T-helper 2 cell (primary cell): ENCODE measurements around the gene AIM2.
"Not testable (repeated sequence)": the region's sequence is repeated elsewhere in the genome, so short reads cannot be mapped to it uniquely, and the experiment has no call there.

Experiments used
- DNase-seq, 5 experiments: peaks; one replicate each; pipeline versions ENCODE4 v3.0.0 to v3.0.0-alpha.2; 2012 to 2022

AIM2 gene

DNA sequence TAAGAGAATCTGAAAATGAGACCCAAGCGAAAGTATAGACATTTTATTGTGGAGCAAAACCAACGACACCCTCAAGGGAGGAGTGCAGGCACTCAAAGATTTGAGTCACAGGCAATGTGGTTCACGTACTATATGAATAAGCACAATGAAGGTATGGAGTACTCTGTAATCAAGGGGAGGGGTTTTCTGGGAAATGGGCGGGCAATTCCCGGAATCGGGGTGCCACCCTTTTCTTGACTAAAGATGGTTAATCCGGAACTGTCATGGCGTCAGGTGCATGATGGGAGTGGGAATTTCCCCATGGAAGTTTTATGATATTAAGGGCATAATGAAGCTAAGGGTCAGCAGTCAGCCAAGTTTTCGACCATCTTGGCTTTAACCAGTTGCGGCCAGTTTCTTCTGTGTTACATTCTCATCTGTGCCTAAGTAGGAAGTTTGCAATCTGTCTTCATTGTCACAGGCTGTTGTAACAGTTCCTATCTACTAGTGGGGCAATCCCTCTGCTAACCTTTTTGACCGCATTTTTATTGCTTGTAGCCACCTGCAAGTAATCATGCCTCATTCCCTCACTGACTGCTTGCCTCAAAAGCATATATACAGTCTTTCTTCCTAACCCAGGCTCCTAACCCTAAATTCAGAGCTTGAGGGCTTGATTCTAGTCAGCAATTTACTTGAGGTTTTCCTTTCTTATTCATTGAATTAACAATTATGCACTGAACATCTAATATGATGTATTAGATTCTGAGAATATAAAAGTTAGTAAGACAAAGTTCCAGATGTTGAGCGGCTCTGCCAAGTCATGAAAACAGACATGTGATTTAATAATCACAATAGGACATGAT is 775 bp upstream of the AIM2 start:
- peak in 4 of 5 experiments; percentile 51 to 98 (median 87) for DNase-seq

GRCh38 chr1:159071970-159072582 is 4.5 kb downstream of the AIM2 start:
- peak in 2 of 5 experiments; percentile 15 to 61 for DNase-seq

DNA sequence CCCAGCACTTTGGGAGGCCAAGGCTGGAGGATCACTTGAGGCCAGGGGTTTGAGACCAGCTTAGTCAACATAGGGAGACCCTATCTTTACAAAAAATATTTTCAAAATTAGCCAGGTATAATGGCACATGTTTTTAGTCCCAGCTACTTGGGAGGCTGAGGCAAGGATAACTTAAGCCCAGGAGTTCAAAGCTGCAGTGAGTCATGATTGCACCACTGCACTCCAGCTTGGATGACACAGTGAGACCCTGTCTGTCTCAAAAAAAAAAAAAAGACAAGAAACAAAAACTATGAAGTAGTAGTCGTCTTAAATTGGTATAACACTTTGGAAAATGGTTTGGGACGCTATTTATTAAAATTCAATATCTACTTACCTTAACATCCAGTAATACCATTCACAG is 7.7 kb downstream of the AIM2 start:
- DNase-seq = no peak

- peak in 1 of 5 experiments; percentile 77 for DNase-seq
Measured at GRCh38 chr1:159067699-159068621, 8.6 kb downstream of the AIM2 start.

DNA sequence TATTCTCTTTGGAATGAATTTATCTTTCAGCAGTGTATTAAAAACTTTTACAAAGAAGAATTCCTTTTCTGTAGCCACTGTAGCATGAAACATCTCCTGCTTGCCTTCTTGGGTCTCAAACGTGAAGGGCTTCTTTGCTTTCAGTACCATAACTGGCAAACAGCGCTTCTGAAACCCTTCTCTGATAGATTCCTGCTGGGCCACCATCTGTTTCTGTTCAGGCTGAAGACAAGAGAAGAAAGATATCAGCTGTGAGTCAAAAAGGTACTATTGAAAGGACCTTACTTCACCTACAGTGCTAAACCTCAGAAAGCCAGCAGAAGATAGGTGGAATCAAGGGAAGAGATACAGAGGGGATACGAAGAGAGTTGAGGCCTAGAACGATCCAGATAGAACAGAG is 10.5 kb downstream of the AIM2 start:
- no peak for DNase-seq

- no peak for DNase-seq
Measured at GRCh38 chr1:159065106-159065505, 11.5 kb downstream of the AIM2 start.

DNA sequence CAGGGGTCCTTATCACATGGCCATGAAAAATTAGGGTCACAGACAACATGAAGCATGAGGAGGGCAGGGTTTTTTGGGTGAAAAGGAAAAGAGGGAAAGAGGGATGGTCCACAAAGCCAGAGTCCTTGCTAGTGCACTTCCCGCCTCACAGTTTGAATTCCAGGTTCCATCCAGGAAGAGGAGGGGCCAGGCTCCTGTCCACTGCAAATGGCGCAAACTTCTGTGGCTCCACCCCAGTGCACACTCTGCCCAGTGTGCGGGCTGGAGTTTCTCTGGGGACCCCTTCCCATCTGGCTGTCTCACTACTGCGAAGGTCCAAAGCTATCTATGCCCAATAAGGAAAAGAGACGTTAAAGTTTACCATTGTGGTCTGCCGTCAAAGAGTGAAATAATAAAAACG is 17.8 kb downstream of the AIM2 start:
- DNase-seq = no peak

- no peak for DNase-seq
Measured at GRCh38 chr1:159056069-159056698, 20.4 kb downstream of the AIM2 start.

- no peak for DNase-seq
Measured at GRCh38 chr1:159055181-159055641, 21.4 kb downstream of the AIM2 start.

DNA sequence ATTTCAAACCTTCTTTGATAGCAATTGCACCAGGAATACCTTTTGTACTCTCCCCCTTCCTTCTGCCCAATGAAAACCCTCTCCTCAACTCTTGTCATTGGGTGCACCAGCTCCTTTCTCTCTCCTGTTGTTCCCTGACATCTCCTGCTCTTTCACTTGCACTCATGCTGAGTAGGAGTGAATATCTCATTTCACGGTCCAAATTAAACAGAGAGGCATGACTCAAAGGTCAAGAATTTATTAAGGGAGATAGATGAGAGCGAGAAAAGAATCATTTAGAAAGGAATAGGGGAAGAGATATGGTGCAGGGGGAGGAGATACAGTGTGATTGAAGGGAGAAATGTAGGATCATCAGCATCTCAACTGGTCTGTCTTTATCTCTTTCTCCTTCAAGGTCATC is 22.1 kb downstream of the AIM2 start:
- DNase-seq = no peak

GRCh38 chr1:159051436-159051835 is 25.1 kb downstream of the AIM2 start:
- DNase-seq = no peak

GRCh38 chr1:159046486-159046885 is 30.1 kb downstream of the AIM2 start:
- peak in 1 of 5 experiments; percentile 27 for DNase-seq

GRCh38 chr1:159040893-159041724 is 35.5 kb downstream of the AIM2 start:
- no peak for DNase-seq

GRCh38 chr1:159040206-159040605 is 36.4 kb downstream of the AIM2 start:
- no peak for DNase-seq

DNA sequence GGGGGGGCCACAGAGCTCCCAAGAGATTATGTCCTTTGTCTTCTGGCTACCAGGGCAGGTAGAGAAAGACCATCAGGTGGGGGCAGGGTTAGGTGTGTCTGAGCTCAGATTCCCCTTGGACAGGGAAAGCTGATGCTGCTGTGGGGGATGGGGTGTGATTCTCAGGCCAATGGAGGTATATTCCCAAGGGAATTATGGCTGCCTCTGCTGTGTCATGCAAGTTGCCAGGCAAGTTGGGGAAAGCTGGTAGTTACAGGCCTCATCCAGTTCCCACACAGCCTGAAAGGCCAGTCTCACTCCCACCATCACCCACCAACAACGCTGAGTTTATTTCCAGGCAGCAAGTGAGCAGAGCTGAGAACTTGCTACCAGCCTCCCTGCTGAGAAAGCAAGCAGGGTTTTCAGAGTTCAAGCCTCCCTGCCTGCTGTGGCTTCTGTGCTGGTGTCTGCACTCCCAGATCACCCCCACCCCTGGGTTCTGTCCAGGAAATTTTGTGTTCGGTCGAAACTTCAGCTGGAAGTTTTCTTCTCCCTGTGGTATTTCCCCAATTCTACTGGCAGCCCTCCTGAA is 45.6 kb downstream of the AIM2 start:
- no peak for DNase-seq

- no peak for DNase-seq
Measured at GRCh38 chr1:159030311-159030710, 46.3 kb downstream of the AIM2 start.

DNA sequence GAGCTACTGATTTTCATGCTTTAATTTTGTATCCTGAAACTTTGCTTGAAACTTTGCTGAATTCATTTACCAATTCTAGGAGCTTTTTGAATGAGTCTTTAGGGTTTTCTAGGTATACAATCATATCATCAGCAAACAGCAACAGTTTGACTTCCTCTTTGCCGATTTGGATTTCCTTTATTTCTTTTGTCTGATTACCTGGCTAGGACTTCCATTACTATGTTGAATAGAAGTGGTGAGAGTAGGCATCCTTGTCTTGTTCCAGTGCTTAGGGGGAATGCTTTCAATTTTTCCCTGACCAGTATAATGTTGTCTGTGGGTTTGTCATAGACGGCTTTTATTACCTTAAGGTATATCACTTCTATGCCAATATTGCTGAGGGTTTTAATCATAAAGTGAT is 49.7 kb downstream of the AIM2 start:
- DNase-seq = not testable (repeated sequence)

- DNase-seq = no peak
Measured at GRCh38 chr1:159025043-159025442, 51.5 kb downstream of the AIM2 start.

DNA sequence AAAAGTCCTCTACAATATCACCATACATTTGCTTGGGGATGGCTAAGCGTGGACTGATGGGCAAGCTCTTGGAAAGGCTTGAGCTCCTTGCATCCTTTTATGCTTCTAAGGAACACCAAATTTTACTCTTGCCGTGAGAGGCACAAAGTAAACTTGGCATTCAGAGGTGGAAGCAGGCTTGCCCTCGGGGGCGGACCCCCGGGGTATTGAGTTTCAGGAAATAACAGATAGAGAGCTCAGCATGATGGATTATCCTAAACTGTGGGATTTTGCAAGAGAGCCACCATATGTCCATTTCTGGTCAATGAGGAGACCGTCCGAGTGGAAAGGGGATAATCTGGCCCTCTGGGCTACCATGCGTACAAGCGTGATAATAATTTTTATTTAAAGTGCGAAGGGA is 52.8 kb downstream of the AIM2 start:
- no peak for DNase-seq

- peak in 4 of 5 experiments; percentile 46 to 87 (median 48) for DNase-seq
Measured at GRCh38 chr1:159015440-159015909, 61.1 kb downstream of the AIM2 start.

DNA sequence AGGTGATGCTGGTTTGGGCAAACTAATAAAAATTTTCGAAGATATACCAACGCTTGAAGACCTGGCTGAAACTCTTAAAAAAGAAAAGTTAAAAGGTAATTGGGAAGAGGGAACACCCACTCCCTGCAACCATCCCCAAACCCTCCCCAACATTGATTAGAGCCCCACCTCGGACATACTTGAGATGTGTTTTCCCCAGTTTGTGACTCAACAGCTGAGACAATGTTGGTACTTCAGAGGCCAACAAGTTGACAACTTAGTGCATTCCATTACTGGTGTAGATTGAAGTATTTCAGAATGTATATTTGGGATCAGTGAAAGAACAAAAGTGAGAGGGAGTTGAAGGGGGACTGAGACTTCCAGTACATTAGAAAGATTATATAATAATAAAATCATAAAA is 61.7 kb downstream of the AIM2 start:
- no peak for DNase-seq
